BE2C (cell line): Measurements from ENCODE around the gene BRME1.

ENCODE experiments used
- DNase-seq: peaks from one replicate; pipeline ENCODE4 v3.0.0-alpha.2; 2020
- H3K27me3 ChIP-seq: fragments of 250-450 bp; sonication (Bioruptor Pico); 2 replicates; pipeline ENCODE4 v1.5.1; 2020; ENCODE audit warnings: mild to moderate bottlenecking
- H3K36me3 ChIP-seq: fragments of 250-450 bp; sonication (Bioruptor Pico); 2 replicates; pipeline ENCODE4 v1.5.1; 2020; ENCODE audit warnings: mild to moderate bottlenecking
- H3K4me1 ChIP-seq: fragments of 250-450 bp; sonication (Bioruptor Pico); 2 replicates; pipeline ENCODE4 v1.5.1; 2020
- H3K4me3 ChIP-seq: 2 replicates; pipeline ENCODE4 v1.5.1; 2011; ENCODE audit warnings: low read depth, low read length
- H3K9me3 ChIP-seq: fragments of 250-450 bp; sonication (Bioruptor Pico); 2 replicates; pipeline ENCODE4 v1.5.1; 2020
- TF ChIP-seq, protein P1 (sequence below): IDR thresholded peaks from 2 replicates; pipeline ENCODE4 v1.5.1; 2012; ENCODE audit warnings: mild to moderate bottlenecking, low read depth, low read length

Gene BRME1

DNA sequence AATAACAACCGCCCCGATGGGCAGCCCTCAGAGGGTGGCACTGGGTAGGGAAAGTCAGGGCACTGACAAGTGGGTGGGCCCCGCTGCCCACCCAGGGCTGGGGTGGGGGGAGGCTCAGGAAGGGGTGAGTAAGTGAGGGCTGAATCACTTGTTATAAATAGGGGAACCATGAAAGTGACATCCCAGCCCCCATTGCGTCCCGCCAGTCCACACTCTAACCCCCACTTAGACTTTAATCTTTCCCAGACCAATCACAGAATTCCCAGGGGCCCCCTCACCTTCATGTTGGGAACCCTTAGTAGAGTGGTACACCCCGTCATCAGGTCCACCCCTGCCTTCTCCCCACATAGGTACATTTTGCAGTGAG, 66.0 kb downstream of the BRME1 start:
- Histone ChIP-seq H3K36me3 (peaks cover 20% of the 10 kb centered on the region), H3K4me3 (peak overlapping the region; percentile 85)
- TF ChIP-seq, protein P1, sequence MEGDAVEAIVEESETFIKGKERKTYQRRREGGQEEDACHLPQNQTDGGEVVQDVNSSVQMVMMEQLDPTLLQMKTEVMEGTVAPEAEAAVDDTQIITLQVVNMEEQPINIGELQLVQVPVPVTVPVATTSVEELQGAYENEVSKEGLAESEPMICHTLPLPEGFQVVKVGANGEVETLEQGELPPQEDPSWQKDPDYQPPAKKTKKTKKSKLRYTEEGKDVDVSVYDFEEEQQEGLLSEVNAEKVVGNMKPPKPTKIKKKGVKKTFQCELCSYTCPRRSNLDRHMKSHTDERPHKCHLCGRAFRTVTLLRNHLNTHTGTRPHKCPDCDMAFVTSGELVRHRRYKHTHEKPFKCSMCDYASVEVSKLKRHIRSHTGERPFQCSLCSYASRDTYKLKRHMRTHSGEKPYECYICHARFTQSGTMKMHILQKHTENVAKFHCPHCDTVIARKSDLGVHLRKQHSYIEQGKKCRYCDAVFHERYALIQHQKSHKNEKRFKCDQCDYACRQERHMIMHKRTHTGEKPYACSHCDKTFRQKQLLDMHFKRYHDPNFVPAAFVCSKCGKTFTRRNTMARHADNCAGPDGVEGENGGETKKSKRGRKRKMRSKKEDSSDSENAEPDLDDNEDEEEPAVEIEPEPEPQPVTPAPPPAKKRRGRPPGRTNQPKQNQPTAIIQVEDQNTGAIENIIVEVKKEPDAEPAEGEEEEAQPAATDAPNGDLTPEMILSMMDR, result no peak

DNA sequence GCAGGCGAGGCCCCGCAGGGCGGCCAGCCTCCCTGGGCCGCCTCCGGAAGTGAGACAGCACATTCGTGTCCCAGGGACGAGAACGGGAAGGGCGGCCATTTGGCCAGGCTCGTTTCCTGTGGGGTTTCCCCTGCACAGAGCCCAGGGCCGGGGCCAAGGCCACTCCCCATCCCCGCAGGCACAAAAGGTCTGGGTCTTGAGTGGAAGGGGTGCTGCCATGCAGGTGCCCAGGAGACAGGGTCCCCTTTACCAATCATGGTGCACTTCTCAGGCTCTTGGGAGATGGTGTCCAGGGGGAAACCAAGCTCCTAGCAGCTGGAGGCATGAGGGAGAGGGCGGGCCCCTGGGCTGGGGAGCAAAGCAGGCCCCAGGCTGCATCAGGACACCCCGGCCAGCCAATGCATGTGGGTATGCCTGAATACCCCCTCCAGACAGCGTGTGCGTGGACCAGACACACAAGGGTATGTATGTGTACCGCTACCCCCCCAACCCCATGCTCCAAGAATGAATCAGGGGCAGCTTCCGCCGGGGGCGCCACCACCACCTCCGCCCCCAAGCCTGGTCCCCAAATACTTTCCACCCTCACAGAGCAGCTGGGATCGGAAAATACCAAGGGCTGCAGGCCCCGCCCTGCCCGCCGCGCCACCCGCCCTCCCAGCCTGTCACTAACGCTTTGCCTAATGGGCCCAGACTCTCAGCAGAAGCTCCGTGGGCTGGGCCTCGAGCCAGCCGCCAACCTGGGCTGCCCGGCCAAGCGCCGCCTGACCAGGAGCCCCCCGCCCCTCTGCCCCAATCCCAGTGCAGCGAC, 66.6 kb downstream of the BRME1 start:
- TF ChIP-seq, protein P1, result 0 out of 2 replicates have a peak, but pooled peaks have one; percentile 5
- peaks cover 23% of the 10 kb centered on the region for H3K36me3 ChIP-seq
- H3K4me3 ChIP-seq, result peak overlapping the region; percentile 85
- H3K27me3 ChIP-seq, result no peaks in the 10 kb centered on the region
- peak; percentile 97 for DNase-seq
- H3K4me1 ChIP-seq, result peaks cover 27% of the 10 kb centered on the region
- no peaks in the 10 kb centered on the region for H3K9me3 ChIP-seq

More for the DNA sequence above, 66.0 kb downstream of the BRME1 start:
- Histone ChIP-seq H3K27me3 (no peaks in the 10 kb centered on the region), H3K4me1 (peaks cover 27% of the 10 kb centered on the region), H3K9me3 (no peaks in the 10 kb centered on the region)
- no peak for DNase-seq

DNA sequence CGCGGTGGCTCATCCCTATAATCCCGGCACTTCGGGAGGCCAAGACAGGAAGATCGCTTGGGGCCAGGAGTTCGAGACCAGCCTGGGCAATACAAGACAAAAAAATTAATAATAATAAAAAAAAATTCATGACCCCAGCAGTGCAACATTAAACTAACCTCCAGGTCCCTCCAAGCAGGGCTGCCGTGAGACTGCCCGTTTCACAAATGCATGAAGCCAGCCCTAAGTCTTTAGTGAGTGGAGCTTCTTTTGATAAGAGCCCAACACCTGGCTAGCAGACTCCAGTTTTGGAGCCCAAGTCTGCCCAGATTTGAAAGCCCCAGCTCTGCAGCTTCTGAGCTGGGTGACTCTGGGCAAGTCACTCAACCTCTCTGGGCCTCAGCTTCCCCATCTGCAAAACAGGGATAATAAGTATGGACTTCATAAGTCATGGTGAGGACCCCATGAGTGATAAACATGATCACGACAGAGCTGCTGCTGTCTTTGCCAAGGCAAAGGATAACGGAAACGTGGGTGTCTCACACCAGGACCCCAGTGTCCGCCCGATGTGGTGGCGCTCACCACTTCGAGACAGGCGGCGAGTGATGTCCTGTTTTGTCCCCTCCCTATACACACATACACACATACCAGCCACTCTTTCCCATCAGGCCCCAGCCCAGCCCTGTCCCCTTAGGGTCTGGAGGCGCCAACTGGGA, 67.3 kb downstream of the BRME1 start:
- Histone ChIP-seq H3K27me3 (no peaks in the 10 kb centered on the region), H3K36me3 (peaks cover 30% of the 10 kb centered on the region), H3K9me3 (no peaks in the 10 kb centered on the region), H3K4me3 (peak overlapping the region; percentile 85), H3K4me1 (peaks cover 26% of the 10 kb centered on the region)
- TF ChIP-seq, protein P1, result no peak
- no peak for DNase-seq

DNA sequence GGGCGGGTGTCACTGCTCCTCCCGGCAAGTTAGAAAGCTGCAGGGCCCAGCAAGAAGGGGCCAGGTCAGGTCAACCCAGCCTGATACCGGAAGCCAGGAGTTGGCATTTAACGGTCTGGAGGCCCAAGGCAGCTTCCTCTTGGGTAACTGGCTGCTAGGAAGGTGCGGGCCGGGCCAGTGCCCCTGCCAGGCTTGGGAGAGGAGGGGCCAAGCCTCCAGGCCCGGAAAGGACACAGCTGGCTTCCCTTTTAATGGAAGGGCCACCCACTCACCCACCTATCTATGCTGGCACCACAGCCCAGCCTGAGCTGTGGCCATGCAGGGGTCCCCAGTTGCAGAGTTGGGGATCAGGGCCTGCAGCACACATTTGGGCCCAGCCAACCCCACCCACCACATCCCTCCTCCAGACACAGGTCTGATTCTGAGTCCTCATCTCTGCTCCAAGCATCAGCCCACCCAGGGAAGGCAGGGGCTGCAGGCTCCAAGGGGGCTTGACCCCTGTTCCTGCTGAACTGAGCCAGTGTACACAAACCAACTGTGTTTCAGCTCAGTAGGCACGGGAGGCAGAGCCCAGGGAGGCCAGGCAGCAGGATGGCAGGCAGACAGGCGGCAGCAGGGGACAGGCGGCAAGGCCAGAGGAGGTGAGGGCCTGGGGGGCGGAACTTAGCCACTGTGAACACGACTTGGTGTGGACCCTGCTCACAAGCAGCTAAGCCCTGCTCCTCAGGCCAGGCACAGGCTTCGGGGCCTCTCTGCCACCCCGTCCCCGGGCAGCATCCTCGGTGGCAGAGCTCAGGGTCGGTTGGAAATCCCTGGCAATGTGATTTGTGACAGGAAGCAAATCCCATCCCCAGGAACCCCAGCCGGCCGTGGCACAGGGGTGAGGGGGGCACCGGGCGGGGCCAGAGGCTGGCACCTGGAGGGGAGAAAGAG, 69.9 kb downstream of the BRME1 start:
- H3K27me3 ChIP-seq, result no peaks in the 10 kb centered on the region
- H3K4me1 ChIP-seq, result peaks cover 26% of the 10 kb centered on the region
- no peak overlapping the region for H3K4me3 ChIP-seq
- H3K9me3 ChIP-seq, result no peaks in the 10 kb centered on the region
- DNase-seq, result no peak
- TF ChIP-seq, protein P1, result no peak
- peaks cover 30% of the 10 kb centered on the region for H3K36me3 ChIP-seq

DNA sequence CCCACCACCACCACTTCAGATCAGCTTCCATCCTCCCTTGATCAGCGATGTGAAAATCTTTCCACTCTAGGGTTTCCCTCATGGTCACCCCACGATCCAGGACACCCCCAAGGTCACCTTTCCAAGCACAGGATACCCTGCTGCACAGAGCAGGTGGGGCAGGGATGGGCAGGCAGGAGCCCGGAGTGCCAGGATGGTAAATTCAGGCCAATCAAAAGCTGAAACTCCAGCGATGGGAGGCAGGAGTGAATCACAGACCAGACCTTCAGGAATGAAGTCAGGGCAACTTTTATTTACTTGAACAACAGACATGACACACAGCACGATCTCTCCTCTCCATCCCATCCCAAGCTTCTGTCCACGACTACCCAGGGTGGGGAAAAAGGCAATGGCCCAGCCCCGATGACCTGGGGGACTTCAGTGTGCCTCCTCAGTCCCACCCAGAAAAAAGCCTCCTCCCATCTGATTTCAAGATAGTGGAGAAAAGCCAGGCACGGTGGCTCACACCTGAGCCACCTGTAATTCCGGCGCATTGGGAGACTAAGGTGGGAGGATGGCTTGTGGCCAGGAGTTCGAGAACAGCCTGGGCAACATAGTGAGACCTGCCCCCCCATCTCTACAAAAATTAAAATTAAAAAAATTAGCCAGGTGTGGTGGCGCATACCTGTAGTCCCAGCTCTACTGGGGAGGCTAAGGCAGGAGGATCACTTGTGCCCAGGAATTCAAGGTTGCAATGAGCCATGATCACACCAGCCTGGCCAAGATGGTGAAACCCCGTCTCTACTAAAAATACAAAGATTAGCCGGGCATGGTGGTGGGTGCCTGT, 71.5 kb downstream of the BRME1 start:
- no peaks in the 10 kb centered on the region for H3K27me3 ChIP-seq
- peaks cover 30% of the 10 kb centered on the region for H3K36me3 ChIP-seq
- H3K4me3 ChIP-seq, result no peak overlapping the region
- no peaks in the 10 kb centered on the region for H3K9me3 ChIP-seq
- DNase-seq, result no peak
- H3K4me1 ChIP-seq, result peaks cover 26% of the 10 kb centered on the region
- TF ChIP-seq, protein P1, result no peak
